Epithelial cell of esophagus (primary cell): Measurements from ENCODE around the gene WASL.
A peak's percentile ranks its signal among the peaks of the same experiment; 100 is the strongest.

Experiments used
- DNase-seq: peaks from one replicate; pipeline ENCODE4 v3.0.0; 2010; ENCODE audit warnings: low read depth
- H3K4me3 ChIP-seq: 2 replicates; pipeline ENCODE4 v1.5.1; 2011; ENCODE audit warnings: mild to moderate bottlenecking, low read length, control low read depth
- TF ChIP-seq, protein P1 (sequence below): IDR thresholded peaks from 2 replicates; pipeline ENCODE4 v1.5.1; 2011; ENCODE audit warnings: low read depth, mild to moderate bottlenecking, low read length, control low read depth, inconsistent platforms; ENCODE audit not compliant: insufficient read depth; ENCODE audit errors: missing control alignments

The WASL gene

DNA sequence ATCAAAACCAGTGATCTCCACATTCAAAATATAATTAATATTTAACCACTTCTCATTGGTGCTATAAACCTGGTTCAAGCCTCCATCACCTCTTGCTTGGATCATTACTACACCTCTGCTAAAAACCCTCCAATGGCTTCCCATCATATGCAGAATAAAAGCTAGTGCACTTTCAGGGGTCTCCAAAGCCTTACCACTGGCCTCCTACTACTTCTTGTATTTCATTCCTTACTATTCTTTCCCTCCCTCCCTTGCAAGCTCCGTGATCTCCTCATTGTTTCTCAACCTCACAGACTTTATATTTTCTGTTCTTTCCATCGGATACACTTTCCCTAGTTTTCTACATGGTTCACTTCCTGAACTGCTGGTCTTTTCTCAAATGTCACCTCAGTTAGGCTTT is 61.6 kb downstream of the WASL start:
- TF ChIP-seq, protein P1, sequence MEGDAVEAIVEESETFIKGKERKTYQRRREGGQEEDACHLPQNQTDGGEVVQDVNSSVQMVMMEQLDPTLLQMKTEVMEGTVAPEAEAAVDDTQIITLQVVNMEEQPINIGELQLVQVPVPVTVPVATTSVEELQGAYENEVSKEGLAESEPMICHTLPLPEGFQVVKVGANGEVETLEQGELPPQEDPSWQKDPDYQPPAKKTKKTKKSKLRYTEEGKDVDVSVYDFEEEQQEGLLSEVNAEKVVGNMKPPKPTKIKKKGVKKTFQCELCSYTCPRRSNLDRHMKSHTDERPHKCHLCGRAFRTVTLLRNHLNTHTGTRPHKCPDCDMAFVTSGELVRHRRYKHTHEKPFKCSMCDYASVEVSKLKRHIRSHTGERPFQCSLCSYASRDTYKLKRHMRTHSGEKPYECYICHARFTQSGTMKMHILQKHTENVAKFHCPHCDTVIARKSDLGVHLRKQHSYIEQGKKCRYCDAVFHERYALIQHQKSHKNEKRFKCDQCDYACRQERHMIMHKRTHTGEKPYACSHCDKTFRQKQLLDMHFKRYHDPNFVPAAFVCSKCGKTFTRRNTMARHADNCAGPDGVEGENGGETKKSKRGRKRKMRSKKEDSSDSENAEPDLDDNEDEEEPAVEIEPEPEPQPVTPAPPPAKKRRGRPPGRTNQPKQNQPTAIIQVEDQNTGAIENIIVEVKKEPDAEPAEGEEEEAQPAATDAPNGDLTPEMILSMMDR: no peak
- no peak overlapping the region for H3K4me3 ChIP-seq
- DNase-seq: no peak

GRCh38 chr7:123682690-123683089 is 66.1 kb downstream of the WASL start:
- peak; percentile 56 for DNase-seq
- no peak overlapping the region for H3K4me3 ChIP-seq
- TF ChIP-seq, protein P1: peak; percentile 59

GRCh38 chr7:123681561-123681960 is 67.2 kb downstream of the WASL start:
- TF ChIP-seq, protein P1: no peak
- no peak for DNase-seq
- H3K4me3 ChIP-seq: no peak overlapping the region

GRCh38 chr7:123680580-123680979 is 68.2 kb downstream of the WASL start:
- TF ChIP-seq, protein P1: no peak
- no peak overlapping the region for H3K4me3 ChIP-seq
- no peak for DNase-seq

DNA sequence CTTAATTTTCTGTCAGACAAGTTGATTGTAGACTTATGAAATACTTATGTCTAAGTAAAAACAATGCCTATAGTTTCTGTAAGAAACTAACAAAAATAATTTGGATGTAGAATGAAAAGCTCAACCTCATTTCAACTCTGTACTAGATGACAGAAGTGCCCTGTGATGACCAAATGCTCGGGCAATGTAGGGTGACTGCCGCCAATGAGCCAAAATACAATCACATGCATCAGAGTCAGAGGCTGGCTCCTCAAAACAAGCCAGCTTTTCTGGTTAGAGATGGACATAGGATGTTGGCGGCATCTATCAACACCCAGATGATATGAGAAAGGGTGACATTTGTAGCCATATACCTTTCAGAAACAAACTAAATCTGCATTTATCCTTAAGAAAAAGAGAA is 69.2 kb downstream of the WASL start:
- TF ChIP-seq, protein P1: no peak
- DNase-seq: no peak
- H3K4me3 ChIP-seq: no peak overlapping the region

DNA sequence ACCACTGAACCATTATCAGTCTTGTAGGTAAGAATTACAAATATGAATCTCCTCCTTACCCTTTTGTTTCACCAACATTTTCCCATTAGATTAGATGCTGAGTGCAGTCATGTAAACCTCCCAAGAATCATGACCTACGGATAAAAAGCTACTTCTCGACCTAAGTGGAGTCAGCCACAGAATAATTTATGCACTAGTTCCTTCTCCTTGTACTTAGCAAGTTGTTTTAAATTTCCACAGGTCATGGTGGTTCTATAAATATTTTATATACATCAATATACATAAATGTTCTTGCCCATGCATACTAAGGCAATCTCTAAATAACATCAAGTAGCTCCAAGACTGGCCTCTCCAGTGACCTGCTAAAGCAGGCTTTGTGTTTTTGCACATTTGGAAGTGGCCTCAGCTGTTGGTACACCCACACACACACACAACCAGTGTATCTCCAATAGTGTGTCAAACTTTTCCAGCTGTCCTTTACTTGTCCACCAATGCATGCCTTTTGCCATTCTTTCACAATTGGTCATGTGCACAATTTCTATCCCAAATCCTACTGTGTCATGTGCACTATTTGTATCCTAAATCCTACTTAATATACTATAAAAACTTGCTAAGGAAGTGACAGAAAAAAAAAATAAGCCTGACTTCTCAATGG is 71.6 kb downstream of the WASL start:
- DNase-seq: no peak
- TF ChIP-seq, protein P1: no peak
- no peak overlapping the region for H3K4me3 ChIP-seq

- TF ChIP-seq, protein P1: no peak
- no peak overlapping the region for H3K4me3 ChIP-seq
- peak; percentile 75 for DNase-seq
These were observed 73.7 kb downstream of the WASL start for GRCh38 chr7:123675181-123675473.
